HG03354 (cell line): ENCODE measurements around the gene CCDC142.
A peak's percentile ranks its signal among the peaks of the same experiment; 100 is the strongest.

ENCODE experiments used
- ATAC-seq: cut with Tn5 transposase; IDR thresholded peaks from one replicate; pipeline ENCODE4 v1.9.1; 2021; ENCODE audit warnings: mild to moderate bottlenecking; ENCODE audit not compliant: unreplicated experiment, poor library complexity, severe bottlenecking

The CCDC142 gene

GRCh38 chr2:74514368-74515270 lies 31.8 kb upstream of the CCDC142 start, which contains the start of gene TLX2:
TLX2 (plus strand) TSS chr2:74514450; CDS start chr2:74514807, 357 bp downstream.
- ATAC-seq, result no peak

- ATAC-seq, result no peak
Observed at GRCh38 chr2:74513605-74514367, 31.0 kb upstream of the CCDC142 start.

DNA sequence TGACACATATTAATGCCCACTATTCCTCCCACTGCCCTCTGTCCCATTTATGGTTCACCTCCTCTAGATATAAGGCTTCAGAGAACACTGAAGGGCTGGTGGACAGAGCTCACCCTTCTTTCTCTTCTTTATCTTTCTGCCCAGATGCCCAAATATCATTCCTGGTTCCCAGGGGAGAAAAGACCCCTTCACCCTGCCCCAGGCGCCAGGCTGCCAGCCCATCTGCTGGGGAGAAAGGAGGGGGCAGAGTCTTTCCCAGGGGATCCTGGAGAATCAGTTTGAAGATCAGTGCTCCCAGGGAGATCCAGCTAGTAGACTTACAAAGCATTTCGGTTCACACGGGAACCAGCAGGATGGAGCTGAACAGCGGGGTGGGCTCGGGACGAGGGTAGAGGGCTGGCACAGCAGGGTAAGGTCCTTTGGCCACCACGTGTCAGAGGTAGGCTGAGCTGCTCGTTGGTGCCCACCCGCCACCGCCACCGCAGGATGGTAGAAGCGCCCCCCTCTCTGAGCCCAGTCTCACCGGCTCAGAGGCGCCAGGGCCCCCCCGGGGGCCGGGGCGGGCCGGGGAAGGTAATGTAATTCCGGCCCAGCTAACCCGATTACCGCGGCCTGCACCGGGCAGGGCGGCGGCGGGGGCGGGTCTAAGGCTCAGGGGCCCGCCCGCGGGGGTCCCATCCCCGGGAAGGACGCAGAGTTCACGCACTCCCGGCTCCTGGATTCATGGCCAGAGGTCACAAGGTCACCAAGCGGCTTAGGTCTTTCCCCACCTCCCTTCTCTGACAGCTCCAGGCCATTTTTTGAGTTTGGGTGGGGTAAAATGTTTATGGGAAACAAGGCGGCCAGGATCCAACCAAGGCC lies 30.2 kb upstream of the CCDC142 start:
- ATAC-seq, result no peak

DNA sequence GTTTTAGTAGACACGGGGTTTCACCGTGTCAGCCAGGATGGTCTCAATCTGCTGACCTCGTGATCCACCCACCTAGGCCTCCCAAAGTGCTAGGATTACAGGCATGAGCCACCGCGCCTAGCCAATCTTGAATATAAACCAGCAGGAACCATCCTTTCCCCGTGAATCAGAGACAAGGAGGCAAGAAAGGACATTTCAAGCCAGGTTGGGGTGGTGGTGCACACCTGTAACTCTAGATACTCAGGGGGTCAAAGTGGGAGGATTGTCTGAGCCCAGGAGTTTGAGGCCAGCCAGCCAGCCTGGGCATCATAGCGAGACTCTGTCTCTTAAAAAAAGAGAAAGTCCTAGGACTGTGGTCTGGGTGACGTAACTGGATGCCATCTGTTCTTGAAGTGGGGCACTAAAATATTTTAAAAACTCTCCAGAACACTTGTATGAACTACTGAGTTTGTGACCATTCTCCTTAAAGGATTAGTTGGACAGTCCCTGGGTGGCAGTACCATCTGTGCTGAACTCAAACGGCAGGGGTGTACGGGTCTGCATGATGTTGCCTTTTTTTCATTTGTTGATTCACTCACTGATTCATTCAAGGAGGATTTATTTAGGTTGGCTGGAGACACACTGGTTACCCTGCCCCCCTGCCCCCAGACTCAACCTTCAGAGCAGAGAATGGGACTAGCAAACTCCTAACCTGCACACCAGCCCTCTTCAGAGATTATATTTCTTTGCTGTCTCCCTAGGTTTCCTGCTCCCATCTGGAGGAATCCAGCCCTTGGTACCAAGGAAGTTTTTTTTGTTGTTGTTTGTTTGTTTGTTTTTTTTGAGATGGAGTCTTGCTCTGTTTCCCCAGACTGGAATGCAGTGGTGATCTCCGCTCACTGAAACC lies 28.5 kb upstream of the CCDC142 start:
- no peak for ATAC-seq

DNA sequence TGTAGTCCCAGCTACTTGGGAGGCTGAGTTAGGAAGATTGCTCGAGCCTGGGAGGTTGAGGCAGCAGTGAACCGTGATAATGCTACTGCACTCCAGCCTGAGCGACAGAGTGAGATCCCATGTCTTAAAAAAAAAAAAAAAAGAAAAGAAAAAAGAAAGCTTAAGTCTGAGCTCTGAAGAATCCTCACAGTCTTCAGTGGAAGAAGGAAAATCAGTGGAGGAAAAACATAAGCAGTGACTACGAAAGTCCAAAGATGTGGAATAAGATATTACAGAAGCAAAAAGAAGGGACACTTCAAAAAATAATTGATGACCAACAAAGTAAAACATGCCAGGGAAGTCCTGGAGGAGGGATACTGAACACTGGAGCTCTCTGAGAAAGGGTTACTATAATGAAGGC lies 27.5 kb upstream of the CCDC142 start:
- ATAC-seq, result no peak

GRCh38 chr2:74507926-74508520 lies 25.2 kb upstream of the CCDC142 start:
- peak; percentile 3 for ATAC-seq

DNA sequence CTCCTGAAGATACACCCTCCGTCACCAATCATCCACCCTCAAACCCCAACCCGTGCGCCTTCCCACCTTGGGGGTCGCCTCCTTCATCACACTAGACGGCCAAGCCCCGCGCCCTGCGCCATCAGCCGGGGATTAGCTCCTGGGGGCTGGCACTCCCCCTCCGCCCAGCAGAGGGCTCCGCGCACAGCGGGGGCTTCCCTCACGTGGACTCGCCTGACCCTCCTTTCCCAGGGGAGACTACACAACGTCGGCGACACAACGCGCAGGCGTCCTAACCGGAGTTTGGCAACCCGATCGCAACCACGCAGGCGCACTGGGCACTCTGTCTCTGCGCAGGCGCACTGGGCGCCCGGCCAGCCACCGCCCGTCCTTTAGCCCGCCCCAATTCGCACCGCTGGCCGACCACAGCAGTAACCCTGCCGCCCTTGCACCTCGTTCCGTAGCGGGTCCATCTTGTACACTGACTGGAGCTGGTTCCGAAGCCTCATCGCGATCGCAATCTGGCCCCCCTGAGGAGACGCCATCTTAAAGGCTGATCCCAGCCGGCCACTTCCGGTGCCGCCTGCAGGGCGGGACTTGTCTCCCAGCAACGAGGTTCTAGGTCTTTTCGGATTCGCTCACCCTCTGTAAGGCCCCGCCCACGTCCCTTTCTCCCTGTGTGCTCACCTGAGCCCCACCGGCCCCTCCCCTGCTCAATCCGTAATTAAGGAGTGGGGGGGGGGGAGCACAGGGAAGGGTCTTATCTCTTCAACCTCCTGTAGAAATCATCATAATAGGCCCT lies 24.5 kb upstream of the CCDC142 start, which contains the start of gene PCGF1:
Gene PCGF1 (minus strand): TSS at position 551 of the 781 bp plus-strand sequence. CDS start 27 bp downstream, at position 524.
- peak; percentile 90 for ATAC-seq

GRCh38 chr2:74505448-74506246 lies 22.8 kb upstream of the CCDC142 start:
- ATAC-seq, result no peak

DNA sequence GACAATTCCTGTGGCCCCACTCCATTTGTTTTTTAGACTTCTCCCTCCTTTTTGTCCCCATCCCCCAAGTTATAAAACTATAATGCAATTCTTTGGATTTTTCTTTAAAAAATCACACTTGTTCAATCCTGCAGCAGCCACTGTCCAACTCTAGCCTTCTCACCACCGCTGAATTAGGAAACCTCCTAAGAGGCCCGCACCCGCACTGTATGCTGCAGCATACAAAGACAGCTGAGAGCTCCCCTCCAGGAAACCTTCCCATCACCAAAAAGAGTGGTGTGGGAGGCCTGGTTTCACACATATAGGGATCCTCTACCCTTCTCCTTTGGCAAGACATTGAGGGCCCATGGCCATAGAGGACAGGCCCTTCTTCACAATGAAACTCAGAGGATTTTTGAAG lies 21.8 kb upstream of the CCDC142 start:
- no peak for ATAC-seq

GRCh38 chr2:74503506-74504475 lies 21.0 kb upstream of the CCDC142 start:
- no peak for ATAC-seq

DNA sequence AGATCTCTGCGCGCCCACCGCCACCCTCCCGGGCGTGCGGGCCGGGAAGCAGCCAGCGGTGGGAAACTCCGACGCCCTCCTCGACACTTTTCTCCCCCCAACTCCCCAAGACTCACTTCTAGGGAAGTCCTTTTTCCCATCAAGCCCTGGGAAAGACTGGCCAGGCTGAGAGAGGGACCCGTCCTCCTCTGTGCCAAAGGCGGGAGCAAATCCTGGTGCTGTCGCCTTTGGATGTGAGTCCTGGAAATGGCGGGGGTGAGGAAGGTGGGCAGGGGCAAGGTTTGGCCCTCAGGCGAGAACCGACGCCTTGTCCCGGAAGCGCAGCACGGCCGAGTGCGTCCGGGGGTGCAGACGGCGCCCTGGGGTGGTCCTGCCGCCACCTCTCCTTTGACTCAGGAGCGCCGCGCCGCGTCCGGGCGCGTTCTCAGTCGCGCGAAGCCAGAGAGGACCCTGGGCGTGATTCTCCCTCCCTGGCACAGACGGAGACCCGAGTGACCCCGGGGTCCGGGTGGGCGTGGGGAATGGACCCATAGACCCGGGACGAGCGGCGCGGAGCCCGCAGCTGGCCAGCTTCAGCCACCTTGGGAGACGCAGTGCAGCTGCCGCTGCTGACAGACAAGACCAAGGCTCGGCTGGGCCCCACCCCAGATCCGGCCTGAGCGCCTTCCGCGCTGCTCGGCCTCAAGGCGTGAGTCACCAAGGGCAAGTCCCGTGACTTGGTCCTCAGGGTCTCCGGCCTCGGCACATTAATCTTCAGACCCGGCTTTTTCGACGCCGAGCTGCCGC lies 20.1 kb upstream of the CCDC142 start:
- ATAC-seq, result peak; percentile 42

DNA sequence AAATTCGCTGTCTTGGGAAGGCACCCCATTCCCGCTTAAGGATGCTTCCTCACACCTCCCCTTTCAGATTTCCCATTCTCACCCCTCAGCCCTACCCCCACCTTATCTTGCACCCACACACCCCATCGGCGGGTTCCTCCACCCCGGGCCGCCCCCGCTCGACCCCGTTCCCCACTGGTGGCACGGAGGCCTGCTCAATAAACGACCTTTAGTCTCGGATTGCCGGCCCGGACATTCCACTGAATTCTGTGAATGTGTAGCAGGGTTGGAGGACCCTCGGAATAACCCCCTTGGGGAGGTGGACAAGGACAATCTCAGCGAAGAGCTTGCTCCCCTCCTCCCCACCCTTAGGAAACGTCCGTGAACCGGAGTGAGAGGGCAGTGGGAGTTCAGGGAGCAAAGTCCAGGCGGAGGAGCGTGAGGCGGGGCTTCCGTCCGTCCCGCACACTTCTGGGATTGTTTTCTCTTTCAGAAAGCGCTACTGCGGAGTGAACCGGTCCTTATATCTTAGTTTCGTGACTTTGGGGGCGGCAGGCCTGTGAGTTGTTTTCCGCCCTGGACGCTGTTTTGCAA lies 19.4 kb upstream of the CCDC142 start:
- no peak for ATAC-seq

DNA sequence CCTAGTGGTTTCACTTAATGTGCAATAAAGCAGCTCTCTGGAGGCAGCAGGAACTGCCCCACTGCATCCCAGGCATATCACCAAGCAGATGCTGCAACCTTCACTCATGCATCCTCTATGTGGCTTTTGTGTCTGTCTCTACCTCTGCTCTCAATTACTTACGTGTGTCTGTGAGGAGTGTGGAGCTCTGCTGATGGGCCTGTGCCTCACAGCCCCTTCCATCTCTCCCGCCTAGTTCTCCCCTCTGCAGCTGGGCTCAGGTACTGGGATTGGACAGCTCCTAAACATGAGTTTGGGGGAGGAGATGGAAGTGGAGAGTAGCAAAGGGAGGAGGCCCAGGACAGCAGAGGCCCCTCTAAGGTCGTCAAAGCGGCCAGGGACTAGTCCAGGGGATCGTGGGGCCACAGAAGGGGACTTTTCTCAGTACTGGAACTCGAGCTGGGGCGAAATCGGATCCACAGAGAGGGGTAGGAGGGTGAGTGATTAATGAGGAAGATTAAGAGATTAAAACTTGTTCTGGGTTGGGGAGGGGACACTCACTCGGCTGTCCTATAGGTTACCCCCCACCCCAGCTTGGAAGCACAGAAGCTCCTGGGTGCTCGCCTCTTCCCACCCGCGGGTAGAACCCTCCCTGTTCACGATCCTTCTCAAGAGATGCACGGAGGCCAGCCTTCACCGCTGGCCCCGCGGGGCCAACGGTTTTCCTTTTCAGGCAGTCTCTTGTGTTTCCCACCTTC lies 18.7 kb upstream of the CCDC142 start:
- ATAC-seq, result no peak

- no peak for ATAC-seq
Observed at GRCh38 chr2:74500578-74500946, 17.8 kb upstream of the CCDC142 start.
